ENCODE measurements around the gene SPG21.

SPG21 gene

GRCh38 chr15:64931381-64931780 lies 58.3 kb downstream of the SPG21 start:
- DNase-seq = no peak

GRCh38 chr15:64930778-64931371 lies 58.8 kb downstream of the SPG21 start:
- no peak for DNase-seq

- DNase-seq = no peak
These were observed 59.6 kb downstream of the SPG21 start for GRCh38 chr15:64930019-64930652.

GRCh38 chr15:64928626-64929220 lies 61.0 kb downstream of the SPG21 start:
- no peak for DNase-seq

GRCh38 chr15:64926661-64927060 lies 63.1 kb downstream of the SPG21 start:
- DNase-seq = no peak

GRCh38 chr15:64925335-64926330 lies 64.1 kb downstream of the SPG21 start:
- DNase-seq = no peak

- DNase-seq = no peak
These were observed 66.2 kb downstream of the SPG21 start for GRCh38 chr15:64923546-64923945.

GRCh38 chr15:64921711-64922110 lies 68.0 kb downstream of the SPG21 start:
- no peak for DNase-seq

GRCh38 chr15:64919721-64920120 lies 70.0 kb downstream of the SPG21 start:
- DNase-seq = no peak

- no peak for DNase-seq
These were observed 72.5 kb downstream of the SPG21 start for GRCh38 chr15:64917211-64917610.

GRCh38 chr15:64916365-64916764 lies 73.3 kb downstream of the SPG21 start:
- DNase-seq = no peak

- DNase-seq = no peak
These were observed 74.0 kb downstream of the SPG21 start for GRCh38 chr15:64915518-64916227.

Data from NCI-H1105 (cell line).